Stimulated activated CD8-positive, alpha-beta memory T cell treated with anti-CD3 and anti-CD28 coated beads, Interleukin-7, amount 100 ng/mL, for 24 hours (primary cell): ENCODE results near the gene CFAP161.
"Not testable (repeated sequence)": the region's sequence is repeated elsewhere in the genome, so short reads cannot be mapped to it uniquely, and the experiment has no call there.

ENCODE experiments used
- DNase-seq: peaks from one replicate; pipeline ENCODE4 v3.0.0-alpha.2; 2020; ENCODE audit warnings: low read depth

Gene CFAP161

GRCh38 chr15:81157939-81158223, 23.8 kb downstream of the CFAP161 start:
- no peak for DNase-seq

GRCh38 chr15:81158561-81158960, 24.5 kb downstream of the CFAP161 start:
- not testable (repeated sequence) for DNase-seq

- no peak for DNase-seq
Observed at GRCh38 chr15:81160312-81161159, 26.5 kb downstream of the CFAP161 start.

GRCh38 chr15:81161160-81161673, 27.1 kb downstream of the CFAP161 start:
- no peak for DNase-seq

- no peak for DNase-seq
Observed at GRCh38 chr15:81161851-81162250, 27.8 kb downstream of the CFAP161 start.

- no peak for DNase-seq
Observed at GRCh38 chr15:81163961-81164800, 30.1 kb downstream of the CFAP161 start.

- no peak for DNase-seq
Observed at GRCh38 chr15:81165535-81165934, 31.5 kb downstream of the CFAP161 start.

- DNase-seq, result no peak
Observed at GRCh38 chr15:81166636-81167305, 32.7 kb downstream of the CFAP161 start.

GRCh38 chr15:81168131-81168526, 34.1 kb downstream of the CFAP161 start:
- DNase-seq, result no peak

GRCh38 chr15:81168644-81169043, 34.6 kb downstream of the CFAP161 start:
- DNase-seq, result no peak

GRCh38 chr15:81170511-81170910, 36.4 kb downstream of the CFAP161 start:
- DNase-seq, result no peak

- no peak for DNase-seq
Observed at GRCh38 chr15:81171286-81171685, 37.2 kb downstream of the CFAP161 start.

- DNase-seq, result no peak
Observed at GRCh38 chr15:81174125-81174791, 40.2 kb downstream of the CFAP161 start.

GRCh38 chr15:81174792-81175327, 40.8 kb downstream of the CFAP161 start:
- no peak for DNase-seq

- no peak for DNase-seq
Observed at GRCh38 chr15:81175496-81175895, 41.4 kb downstream of the CFAP161 start.

- no peak for DNase-seq
Observed at GRCh38 chr15:81176291-81176893, 42.3 kb downstream of the CFAP161 start.

- DNase-seq, result no peak
Observed at GRCh38 chr15:81178365-81178764, 44.3 kb downstream of the CFAP161 start.

GRCh38 chr15:81181220-81181619, 47.1 kb downstream of the CFAP161 start:
- no peak for DNase-seq

- DNase-seq, result no peak
Observed at GRCh38 chr15:81182031-81182755, 48.1 kb downstream of the CFAP161 start.

GRCh38 chr15:81182756-81183438, 48.8 kb downstream of the CFAP161 start:
- DNase-seq, result no peak
